ENCODE results near the gene CIROP.

The CIROP gene

GRCh38 chr14:23130871-23131270 is 26.1 kb upstream of the CIROP start:
- DNase-seq = no peak

GRCh38 chr14:23129759-23130316 is 25.0 kb upstream of the CIROP start:
- no peak for DNase-seq

- DNase-seq = no peak
Measured at GRCh38 chr14:23128969-23129758, 24.4 kb upstream of the CIROP start.

GRCh38 chr14:23127861-23128260 is 23.1 kb upstream of the CIROP start:
- no peak for DNase-seq

GRCh38 chr14:23126548-23127278 is 21.9 kb upstream of the CIROP start:
- DNase-seq = no peak

- DNase-seq = no peak
Measured at GRCh38 chr14:23125933-23126524, 21.2 kb upstream of the CIROP start.

- DNase-seq = no peak
Measured at GRCh38 chr14:23125011-23125410, 20.2 kb upstream of the CIROP start.

- no peak for DNase-seq
Measured at GRCh38 chr14:23124337-23124954, 19.7 kb upstream of the CIROP start.

- no peak for DNase-seq
Measured at GRCh38 chr14:23123419-23123818, 18.6 kb upstream of the CIROP start.

GRCh38 chr14:23122086-23122485 is 17.3 kb upstream of the CIROP start:
- no peak for DNase-seq

GRCh38 chr14:23121361-23121771 is 16.6 kb upstream of the CIROP start:
- DNase-seq = peak; percentile 62

- peak; percentile 92 for DNase-seq
Measured at GRCh38 chr14:23120541-23121251, 15.9 kb upstream of the CIROP start.

GRCh38 chr14:23119363-23120327 is 14.9 kb upstream of the CIROP start:
- peak; percentile 81 for DNase-seq

GRCh38 chr14:23118506-23119362 is 13.9 kb upstream of the CIROP start, which contains the start of gene CEBPE:
Gene CEBPE, minus strand, starts transcription at chr14:23119255. Its CDS starts 164 bp downstream, at chr14:23119091.
- DNase-seq = peak; percentile 62

- no peak for DNase-seq
Measured at GRCh38 chr14:23117371-23118020, 12.7 kb upstream of the CIROP start.

GRCh38 chr14:23115918-23116317 is 11.1 kb upstream of the CIROP start:
- no peak for DNase-seq

- DNase-seq = no peak
Measured at GRCh38 chr14:23115039-23115731, 10.4 kb upstream of the CIROP start.

- no peak for DNase-seq
Measured at GRCh38 chr14:23114669-23115038, 9.9 kb upstream of the CIROP start.

- DNase-seq = no peak
Measured at GRCh38 chr14:23114120-23114458, 9.3 kb upstream of the CIROP start.
